Measurements from ENCODE around the gene SERINC3.

The SERINC3 gene

GRCh38 chr20:44494681-44495080 is 27.2 kb downstream of the SERINC3 start:
- TF ChIP-seq CTCF (conservative IDR thresholded peaks at IDR 0.05; ENCODE audit: low read depth), result no peak
- H3K27ac ChIP-seq, result no peak overlapping the region
- CTCF ChIA-PET, result interaction anchor here (0.5 to 1.5 kb wide), 2 partner anchors 19 to 37 kb away, joined by 3 read pairs; partner anchors contain the start of gene TTPAL
- no peak for DNase-seq (ENCODE audit: low spot score)
- POLR2A ChIA-PET (ENCODE audit: low non-redundant PET), result interaction anchor here (1.2 to 1.5 kb wide), 2 partner anchors 19 to 27 kb away, joined by 3 read pairs; partner anchors contain the start of genes SERINC3 and TTPAL

GRCh38 chr20:44494266-44494665 is 27.6 kb downstream of the SERINC3 start:
- TF ChIP-seq CTCF (conservative IDR thresholded peaks at IDR 0.05; ENCODE audit: low read depth), result no peak

GRCh38 chr20:44491635-44492395 is 30.1 kb downstream of the SERINC3 start:
- CTCF ChIA-PET, result interaction anchor here (0.5 to 1.6 kb wide), 4 partner anchors 11 to 1360 kb away, joined by 3 to 5 read pairs (median 4); no protein-coding TSS in a partner anchor
- DNase-seq (ENCODE audit: low spot score), result no peak
- no peak for TF ChIP-seq CTCF (conservative IDR thresholded peaks at IDR 0.05; ENCODE audit: low read depth)
- POLR2A ChIA-PET (ENCODE audit: low non-redundant PET), result no interaction called here
- H3K27ac ChIP-seq, result no peak overlapping the region

More at GRCh38 chr20:44494266-44494665, 27.6 kb downstream of the SERINC3 start:
- ChIA-PET CTCF (interaction anchor here (0.5 to 1.5 kb wide), 2 partner anchors 19 to 37 kb away, joined by 3 read pairs; partner anchors contain the start of gene TTPAL), POLR2A (ENCODE audit: low non-redundant PET) (interaction anchor here (1.2 kb wide), 1 partner anchor 27 kb away, joined by 3 read pairs; the partner anchor contains the start of gene SERINC3)
- no peak overlapping the region for H3K27ac ChIP-seq
- no peak for DNase-seq (ENCODE audit: low spot score)

- ChIA-PET POLR2A (ENCODE audit: low non-redundant PET) (no interaction called here), CTCF (interaction anchor here (1.3 kb wide), 1 partner anchor 194 kb away, joined by 3 read pairs; no protein-coding TSS in a partner anchor)
- no peak for TF ChIP-seq CTCF (conservative IDR thresholded peaks at IDR 0.05; ENCODE audit: low read depth)
- no peak overlapping the region for H3K27ac ChIP-seq
- no peak for DNase-seq (ENCODE audit: low spot score)
Measured at GRCh38 chr20:44489931-44490330, 31.9 kb downstream of the SERINC3 start.

GRCh38 chr20:44489223-44489622 is 32.6 kb downstream of the SERINC3 start:
- H3K27ac ChIP-seq, result no peak overlapping the region
- POLR2A ChIA-PET (ENCODE audit: low non-redundant PET), result no interaction called here
- CTCF ChIA-PET, result interaction anchor here (1.3 kb wide), 1 partner anchor 194 kb away, joined by 3 read pairs; no protein-coding TSS in a partner anchor
- no peak for DNase-seq (ENCODE audit: low spot score)
- no peak for TF ChIP-seq CTCF (conservative IDR thresholded peaks at IDR 0.05; ENCODE audit: low read depth)

GRCh38 chr20:44488551-44488950 is 33.3 kb downstream of the SERINC3 start:
- DNase-seq (ENCODE audit: low spot score), result no peak
- H3K27ac ChIP-seq, result no peak overlapping the region
- no peak for TF ChIP-seq CTCF (conservative IDR thresholded peaks at IDR 0.05; ENCODE audit: low read depth)
- ChIA-PET POLR2A (ENCODE audit: low non-redundant PET) (no interaction called here), CTCF (interaction anchor here (1.3 kb wide), 1 partner anchor 195 kb away, joined by 3 read pairs; no protein-coding TSS in a partner anchor)

Measured in RWPE1 (cell line).